RWPE1 (cell line): Measurements from ENCODE around the gene CDR2.
"Not testable (repeated sequence)": the region's sequence is repeated elsewhere in the genome, so short reads cannot be mapped to it uniquely, and the experiment has no call there.

Experiments
- CTCF ChIA-PET: fragments of 350-600 bp; sonication (Branson Sonifier 250); formaldehyde crosslinking; extraction: SDS; loops from one replicate; lab custom pipeline; 2021; lab: Yijun Ruan, JAX
- POLR2A ChIA-PET: fragments of 400-600 bp; formaldehyde crosslinking; extraction: SDS; loops from one replicate; lab custom pipeline; 2020; ENCODE audit warnings: antibody characterized with exemption; ENCODE audit not compliant: low non-redundant PET; lab: Yijun Ruan, JAX
- DNase-seq: peaks from one replicate; pipeline ENCODE4 v3.0.0; 2012; ENCODE audit warnings: low spot score
- H3K27ac ChIP-seq: fragments of 450-650 bp; 2 replicates; pipeline ENCODE4 v1.5.1; 2017
- CTCF ChIP-seq: fragments of 450-650 bp; conservative IDR thresholded peaks from 2 replicates; pipeline ENCODE4 v1.5.1; 2017; ENCODE audit warnings: low read depth, mild to moderate bottlenecking

CDR2 gene

GRCh38 chr16:22374311-22375116 is at the start of gene CDR2:
Gene CDR2, minus strand, starts transcription at chr16:22374619. Its CDS starts 310 bp downstream, at chr16:22374309.
- peak within 1 kb of the TSS; percentile 76 for H3K27ac ChIP-seq
- CTCF ChIA-PET: no interaction called here
- POLR2A ChIA-PET: no interaction called here
- peak; percentile 99 for DNase-seq
- no peak for TF ChIP-seq CTCF

GRCh38 chr16:22423716-22424115 is 49.3 kb upstream of the CDR2 start:
- CTCF ChIA-PET: no interaction called here
- POLR2A ChIA-PET: no interaction called here
- no peak for TF ChIP-seq CTCF
- no peak for DNase-seq
- H3K27ac ChIP-seq: no peak overlapping the region

- ChIA-PET POLR2A (interaction anchor here (0.6 kb wide), 1 partner anchor 1122 kb away, joined by 6 read pairs; no protein-coding TSS in a partner anchor), CTCF (interaction anchor here (0.6 kb wide), 1 partner anchor 866 kb away, joined by 3 read pairs; no protein-coding TSS in a partner anchor)
- no peak overlapping the region for H3K27ac ChIP-seq
- DNase-seq: no peak
- TF ChIP-seq CTCF: no peak
Measured at GRCh38 chr16:22421136-22421535, 46.7 kb upstream of the CDR2 start.

GRCh38 chr16:22420606-22421135 is 46.3 kb upstream of the CDR2 start:
- TF ChIP-seq CTCF: no peak
- CTCF ChIA-PET: interaction anchor here (0.6 kb wide), 1 partner anchor 866 kb away, joined by 3 read pairs; no protein-coding TSS in a partner anchor
- DNase-seq: no peak
- POLR2A ChIA-PET: no interaction called here
- H3K27ac ChIP-seq: no peak overlapping the region

- DNase-seq: no peak
- TF ChIP-seq CTCF: no peak
- ChIA-PET POLR2A (no interaction called here), CTCF (no interaction called here)
- H3K27ac ChIP-seq: no peak overlapping the region
Measured at GRCh38 chr16:22419908-22420307, 45.5 kb upstream of the CDR2 start.

- ChIA-PET CTCF (no interaction called here), POLR2A (no interaction called here)
- no peak overlapping the region for H3K27ac ChIP-seq
- TF ChIP-seq CTCF: no peak
- DNase-seq: no peak
Measured at GRCh38 chr16:22418826-22419225, 44.4 kb upstream of the CDR2 start.

- peak overlapping the region; percentile 8; the same call in 1 of the 2 replicates for H3K27ac ChIP-seq
- DNase-seq, POLR2A ChIA-PET: not testable (repeated sequence)
- CTCF ChIA-PET: interaction anchor here (0.6 kb wide), 1 partner anchor 81 kb away, joined by 3 read pairs; no protein-coding TSS in a partner anchor
Measured at GRCh38 chr16:22417798-22418197, 43.4 kb upstream of the CDR2 start.
